GM21423 (cell line): ENCODE measurements around the gene ABHD16B.
A peak's percentile ranks its signal among the peaks of the same experiment; 100 is the strongest.

ENCODE experiments used
- ATAC-seq: cut with Tn5 transposase; IDR thresholded peaks from one replicate; pipeline ENCODE4 v1.9.1; 2021; ENCODE audit warnings: mild to moderate bottlenecking, moderate library complexity; ENCODE audit not compliant: unreplicated experiment

Gene ABHD16B

GRCh38 chr20:63861365-63861934 lies at the start of gene ABHD16B:
TSS of gene ABHD16B (plus strand) at chr20:63861498. CDS start at chr20:63861541, 43 bp downstream.
- no peak for ATAC-seq

- ATAC-seq, result no peak
Observed at GRCh38 chr20:63814891-63815614, 46.2 kb upstream of the ABHD16B start.

- no peak for ATAC-seq
Observed at GRCh38 chr20:63815615-63816253, 45.6 kb upstream of the ABHD16B start.

- ATAC-seq, result no peak
Observed at GRCh38 chr20:63819224-63819921, 41.9 kb upstream of the ABHD16B start.

- ATAC-seq, result no peak
Observed at GRCh38 chr20:63821811-63822210, 39.5 kb upstream of the ABHD16B start.

- ATAC-seq, result no peak
Observed at GRCh38 chr20:63822276-63822696, 39.0 kb upstream of the ABHD16B start.

GRCh38 chr20:63823691-63824311 lies 37.5 kb upstream of the ABHD16B start:
- ATAC-seq, result no peak

GRCh38 chr20:63825331-63826118 lies 35.8 kb upstream of the ABHD16B start:
- no peak for ATAC-seq

- ATAC-seq, result no peak
Observed at GRCh38 chr20:63826753-63827152, 34.5 kb upstream of the ABHD16B start.

- ATAC-seq, result no peak
Observed at GRCh38 chr20:63828124-63828523, 33.2 kb upstream of the ABHD16B start.

GRCh38 chr20:63828545-63828944 lies 32.8 kb upstream of the ABHD16B start:
- no peak for ATAC-seq

- no peak for ATAC-seq
Observed at GRCh38 chr20:63828951-63829350, 32.3 kb upstream of the ABHD16B start.

- ATAC-seq, result no peak
Observed at GRCh38 chr20:63829603-63829944, 31.7 kb upstream of the ABHD16B start.

GRCh38 chr20:63829945-63830835 lies 31.1 kb upstream of the ABHD16B start:
- ATAC-seq, result no peak

- ATAC-seq, result peak; percentile 37
Observed at GRCh38 chr20:63830841-63831588, 30.3 kb upstream of the ABHD16B start, which contains the start of gene ZBTB46. TSS of gene ZBTB46 (minus strand) at chr20:63831264. CDS start at chr20:63790757, 40,507 bp downstream.

- no peak for ATAC-seq
Observed at GRCh38 chr20:63831646-63831992, 29.7 kb upstream of the ABHD16B start.

GRCh38 chr20:63831993-63832686 lies 29.2 kb upstream of the ABHD16B start:
- ATAC-seq, result no peak
